GM12892 (cell line): ENCODE measurements around the gene SMYD3.
"Not testable (repeated sequence)": the region's sequence is repeated elsewhere in the genome, so short reads cannot be mapped to it uniquely, and the experiment has no call there.

Experiments used
- POLR2A ChIP-seq: IDR thresholded peaks from 2 replicates; pipeline ENCODE4 v1.6.1; 2011; ENCODE audit warnings: low read depth, low read length, control low read depth
- POLR2AphosphoS5 ChIP-seq: IDR thresholded peaks from 2 replicates; pipeline ENCODE4 v1.6.1; 2011; ENCODE audit warnings: low read depth, low read length, control low read depth

- not testable (repeated sequence) for TF ChIP-seq POLR2AphosphoS5, POLR2A
Observed at GRCh38 chr1:246329292-246329691, 177.8 kb downstream of the SMYD3 start.
